ENCODE results near the gene ARF4.
"Not testable (repeated sequence)": the region's sequence is repeated elsewhere in the genome, so short reads cannot be mapped to it uniquely, and the experiment has no call there.

Gene ARF4

GRCh38 chr3:57597127-57597923 lies at the start of gene ARF4:
ARF4 (minus strand) TSS chr3:57597344; CDS start chr3:57597140, 204 bp downstream.
- DNase-seq, result peak; percentile 99

- DNase-seq, result no peak
These were observed 49.6 kb upstream of the ARF4 start for GRCh38 chr3:57646723-57647122.

GRCh38 chr3:57644740-57645139 lies 47.6 kb upstream of the ARF4 start:
- no peak for DNase-seq

GRCh38 chr3:57637391-57637790 lies 40.2 kb upstream of the ARF4 start:
- DNase-seq, result no peak

GRCh38 chr3:57634259-57634658 lies 37.1 kb upstream of the ARF4 start:
- not testable (repeated sequence) for DNase-seq

- DNase-seq, result no peak
These were observed 30.8 kb upstream of the ARF4 start for GRCh38 chr3:57627976-57628375.

GRCh38 chr3:57624801-57625200 lies 27.7 kb upstream of the ARF4 start:
- DNase-seq, result no peak

GRCh38 chr3:57622362-57622761 lies 25.2 kb upstream of the ARF4 start:
- no peak for DNase-seq

- DNase-seq, result no peak
These were observed 20.6 kb upstream of the ARF4 start for GRCh38 chr3:57617739-57618138.

- no peak for DNase-seq
These were observed 19.1 kb upstream of the ARF4 start for GRCh38 chr3:57616233-57616632.

GRCh38 chr3:57611870-57612269 lies 14.7 kb upstream of the ARF4 start:
- not testable (repeated sequence) for DNase-seq

GRCh38 chr3:57605683-57606082 lies 8.5 kb upstream of the ARF4 start:
- no peak for DNase-seq

GRCh38 chr3:57604971-57605370 lies 7.8 kb upstream of the ARF4 start:
- no peak for DNase-seq

- DNase-seq, result no peak
These were observed 3.1 kb upstream of the ARF4 start for GRCh38 chr3:57600195-57600594.

GRCh38 chr3:57598765-57599360 lies 1.7 kb upstream of the ARF4 start:
- no peak for DNase-seq

GRCh38 chr3:57596495-57597126 lies 533 bp downstream of the ARF4 start:
- DNase-seq, result peak; percentile 35

- DNase-seq, result no peak
These were observed 2.6 kb downstream of the ARF4 start for GRCh38 chr3:57594576-57594975.

- DNase-seq, result no peak
These were observed 3.0 kb downstream of the ARF4 start for GRCh38 chr3:57594144-57594543.

GRCh38 chr3:57592306-57592705 lies 4.8 kb downstream of the ARF4 start:
- DNase-seq, result no peak

- DNase-seq, result no peak
These were observed 9.2 kb downstream of the ARF4 start for GRCh38 chr3:57587905-57588304.

GRCh38 chr3:57586778-57587177 lies 10.4 kb downstream of the ARF4 start:
- no peak for DNase-seq

- no peak for DNase-seq
These were observed 13.6 kb downstream of the ARF4 start for GRCh38 chr3:57583544-57583943.

- DNase-seq, result no peak
These were observed 14.5 kb downstream of the ARF4 start for GRCh38 chr3:57582474-57583168.

- no peak for DNase-seq
These were observed 19.3 kb downstream of the ARF4 start for GRCh38 chr3:57577801-57578200.

Measured in activated CD4-positive, alpha-beta T cell treated with anti-CD3 and anti-CD28 coated beads for 1 hour (primary cell).